Loucy (cell line): ENCODE measurements around the gene PLA2G7.

Experiments used
- H2AFZ ChIP-seq: fragments of 200-600 bp; sonication (generic); 2 replicates; pipeline ENCODE4 v1.6.0; 2016; ENCODE audit warnings: antibody characterized with exemption, mild to moderate bottlenecking, low read length, moderate library complexity
- H3F3A ChIP-seq: fragments of 200-600 bp; 2 replicates; pipeline ENCODE4 v1.6.0; 2016; ENCODE audit warnings: antibody characterized with exemption, low read depth, mild to moderate bottlenecking
- H3K27me3 ChIP-seq: fragments of 200-600 bp; sonication (generic); 2 replicates; pipeline ENCODE4 v1.6.1; 2014; ENCODE audit warnings: low read length, mild to moderate bottlenecking; ENCODE audit not compliant: insufficient read depth, poor library complexity, severe bottlenecking
- H3K36me3 ChIP-seq: fragments of 200-600 bp; sonication (generic); 2 replicates; pipeline ENCODE4 v1.6.1; 2016; ENCODE audit warnings: low read length; ENCODE audit not compliant: insufficient read depth
- H3K4me1 ChIP-seq: fragments of 200-600 bp; sonication (generic); 2 replicates; pipeline ENCODE4 v1.5.1; 2014; ENCODE audit warnings: low read length, mild to moderate bottlenecking; ENCODE audit not compliant: insufficient read depth, poor library complexity, severe bottlenecking
- H3K4me2 ChIP-seq: fragments of 200-600 bp; sonication (generic); 2 replicates; pipeline ENCODE4 v1.6.0; 2014; ENCODE audit warnings: antibody characterized with exemption, low read length, low read depth, mild to moderate bottlenecking; ENCODE audit not compliant: poor library complexity, severe bottlenecking
- H3K4me3 ChIP-seq: fragments of 200-600 bp; sonication (generic); 2 replicates; pipeline ENCODE4 v1.5.1; 2014; ENCODE audit warnings: low read length, mild to moderate bottlenecking, mixed read lengths; ENCODE audit not compliant: poor library complexity, severe bottlenecking
- H3K79me2 ChIP-seq: fragments of 200-600 bp; sonication (generic); 2 replicates; pipeline ENCODE4 v1.6.1; 2014; ENCODE audit warnings: low read length; ENCODE audit not compliant: insufficient read depth
- H3K9ac ChIP-seq: fragments of 200-600 bp; sonication (generic); 2 replicates; pipeline ENCODE4 v1.6.0; 2014; ENCODE audit warnings: mild to moderate bottlenecking, low read depth, low read length, moderate library complexity; ENCODE audit not compliant: poor library complexity, severe bottlenecking
- H3K9me2 ChIP-seq: fragments of 200-600 bp; sonication (generic); replicated peaks from 2 replicates; pipeline ENCODE4 v1.6.1; 2016; ENCODE audit warnings: low read depth, low read length, mixed read lengths
- H3K9me3 ChIP-seq: fragments of 200-600 bp; sonication (generic); 2 replicates; pipeline ENCODE4 v1.6.1; 2014; ENCODE audit warnings: mild to moderate bottlenecking, antibody characterized with exemption, low read length, low read depth; ENCODE audit not compliant: insufficient read depth
- H4K20me1 ChIP-seq: fragments of 200-600 bp; sonication (generic); 2 replicates; pipeline ENCODE4 v1.6.0; 2014; ENCODE audit warnings: antibody characterized with exemption, low read length, mild to moderate bottlenecking; ENCODE audit not compliant: insufficient read depth, poor library complexity, severe bottlenecking
- CTCF ChIP-seq: fragments of 200-600 bp; sonication (generic); conservative IDR thresholded peaks from 2 replicates; pipeline ENCODE4 v1.5.1; 2014; ENCODE audit warnings: mild to moderate bottlenecking, antibody characterized with exemption, low read length
- EZH2phosphoT487 ChIP-seq: fragments of 200-600 bp; IDR thresholded peaks from 2 replicates; pipeline ENCODE4 v1.6.1; 2018; ENCODE audit warnings: antibody characterized with exemption, mild to moderate bottlenecking, moderate library complexity, borderline replicate concordance

Gene PLA2G7

DNA sequence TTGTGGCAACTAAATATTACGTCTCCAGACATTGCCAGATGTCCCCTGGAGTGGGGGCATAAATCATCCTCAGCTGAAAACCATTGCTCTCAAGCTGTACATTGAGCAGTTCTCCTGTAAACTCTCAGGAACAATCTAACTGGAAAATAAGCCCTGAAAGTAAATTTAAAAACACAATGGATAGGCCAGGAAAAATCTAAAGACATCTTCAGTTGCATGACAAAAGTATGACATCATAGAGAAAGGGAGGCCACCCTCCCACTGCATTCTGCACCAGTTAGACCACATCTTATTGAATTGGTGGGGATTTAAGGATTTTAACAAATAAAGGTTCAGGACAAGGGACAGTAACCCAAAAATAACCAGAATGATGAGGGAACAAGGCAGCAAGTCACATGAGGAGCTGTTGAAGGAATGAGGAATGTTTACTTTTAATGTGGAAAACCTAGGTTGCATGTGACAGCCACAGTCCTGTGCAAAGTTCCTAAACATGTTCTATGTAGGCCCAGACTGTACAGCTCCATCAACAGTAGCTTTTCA lies 5.3 kb downstream of the PLA2G7 start:
- H3K9me2 ChIP-seq, result no peaks in the 10 kb centered on the region
- no peaks in the 10 kb centered on the region for H3K27me3 ChIP-seq
- H3K36me3 ChIP-seq, result no peaks in the 10 kb centered on the region
- no peaks in the 10 kb centered on the region for H3F3A ChIP-seq
- H3K9ac ChIP-seq, result no peak overlapping the region
- no peak overlapping the region for H3K4me2 ChIP-seq
- H3K4me1 ChIP-seq, result no peaks in the 10 kb centered on the region
- no peaks in the 10 kb centered on the region for H4K20me1 ChIP-seq
- no peaks in the 10 kb centered on the region for H3K79me2 ChIP-seq
- no peak for TF ChIP-seq CTCF
- H3K9me3 ChIP-seq, result no peaks in the 10 kb centered on the region
- H3K4me3 ChIP-seq, result no peak overlapping the region
- H2AFZ ChIP-seq, result no peak overlapping the region

- H3K27me3 ChIP-seq, result no peaks in the 10 kb centered on the region
- TF ChIP-seq CTCF (no peak), EZH2phosphoT487 (no peak)
- H3K9ac ChIP-seq, result no peak overlapping the region
- H3K4me3 ChIP-seq, result no peak overlapping the region
- no peaks in the 10 kb centered on the region for H3K79me2 ChIP-seq
- H3K9me3 ChIP-seq, result no peaks in the 10 kb centered on the region
- H2AFZ ChIP-seq, result no peak overlapping the region
- no peaks in the 10 kb centered on the region for H3K9me2 ChIP-seq
- H3K36me3 ChIP-seq, result no peaks in the 10 kb centered on the region
- no peak overlapping the region for H3K4me2 ChIP-seq
- H4K20me1 ChIP-seq, result no peaks in the 10 kb centered on the region
- no peaks in the 10 kb centered on the region for H3F3A ChIP-seq
- H3K4me1 ChIP-seq, result no peaks in the 10 kb centered on the region
Measured at GRCh38 chr6:46720401-46720800, 14.8 kb downstream of the PLA2G7 start.

- Histone ChIP-seq H3K4me1 (no peaks in the 10 kb centered on the region), H3K9ac (no peak overlapping the region), H3K36me3 (no peaks in the 10 kb centered on the region), H3K79me2 (no peaks in the 10 kb centered on the region), H3F3A (no peaks in the 10 kb centered on the region), H3K9me3 (no peaks in the 10 kb centered on the region), H2AFZ (no peak overlapping the region), H3K4me2 (no peak overlapping the region), H3K9me2 (no peaks in the 10 kb centered on the region), H3K27me3 (no peaks in the 10 kb centered on the region), H4K20me1 (no peaks in the 10 kb centered on the region), H3K4me3 (no peak overlapping the region)
- TF ChIP-seq CTCF, result no peak
- TF ChIP-seq EZH2phosphoT487, result no peak
Measured at GRCh38 chr6:46719099-46719498, 16.1 kb downstream of the PLA2G7 start.
